RWPE2 (cell line): Measurements from ENCODE around the gene PRRX2.
A peak's percentile ranks its signal among the peaks of the same experiment; 100 is the strongest.

ENCODE experiments used
- ATAC-seq: fragments of 200-7000 bp; cut with Tn5 transposase; 3 replicates; pipeline ENCODE4 v1.9.1; 2021; ENCODE audit warnings: low read depth
- DNase-seq: peaks from one replicate; pipeline ENCODE4 v3.0.0-alpha.2; 2020; ENCODE audit warnings: low spot score
- H3K27ac ChIP-seq: fragments of 450-650 bp; 2 replicates; pipeline ENCODE4 v1.5.1; 2017; ENCODE audit warnings: mild to moderate bottlenecking; ENCODE audit not compliant: poor library complexity, severe bottlenecking
- H3K27me3 ChIP-seq: fragments of 250-450 bp; sonication (Bioruptor Pico); 2 replicates; pipeline ENCODE4 v1.5.1; 2021; ENCODE audit warnings: mild to moderate bottlenecking, moderate library complexity; ENCODE audit not compliant: insufficient read depth, poor library complexity, severe bottlenecking
- H3K36me3 ChIP-seq: fragments of 250-450 bp; sonication (Bioruptor Pico); 2 replicates; pipeline ENCODE4 v1.5.1; 2020; ENCODE audit warnings: low read depth, mild to moderate bottlenecking, moderate library complexity
- H3K4me1 ChIP-seq: fragments of 250-450 bp; sonication (Bioruptor Pico); 2 replicates; pipeline ENCODE4 v1.5.1; 2021; ENCODE audit warnings: mild to moderate bottlenecking, moderate library complexity; ENCODE audit not compliant: insufficient read depth, poor library complexity, severe bottlenecking
- H3K4me3 ChIP-seq: fragments of 250-450 bp; sonication (Bioruptor Pico); 2 replicates; pipeline ENCODE4 v1.5.1; 2021; ENCODE audit warnings: mild to moderate bottlenecking, moderate library complexity; ENCODE audit not compliant: severe bottlenecking
- H3K9me3 ChIP-seq: fragments of 250-450 bp; sonication (Bioruptor Pico); 2 replicates; pipeline ENCODE4 v1.5.1; 2021; ENCODE audit warnings: mild to moderate bottlenecking, moderate library complexity; ENCODE audit not compliant: severe bottlenecking
- TF ChIP-seq, protein P1 (sequence below): fragments of 450-650 bp; IDR thresholded peaks from one replicate; pipeline ENCODE4 v1.5.1; 2017; ENCODE audit warnings: mild to moderate bottlenecking, moderate library complexity; ENCODE audit not compliant: poor library complexity, severe bottlenecking

The PRRX2 gene

DNA sequence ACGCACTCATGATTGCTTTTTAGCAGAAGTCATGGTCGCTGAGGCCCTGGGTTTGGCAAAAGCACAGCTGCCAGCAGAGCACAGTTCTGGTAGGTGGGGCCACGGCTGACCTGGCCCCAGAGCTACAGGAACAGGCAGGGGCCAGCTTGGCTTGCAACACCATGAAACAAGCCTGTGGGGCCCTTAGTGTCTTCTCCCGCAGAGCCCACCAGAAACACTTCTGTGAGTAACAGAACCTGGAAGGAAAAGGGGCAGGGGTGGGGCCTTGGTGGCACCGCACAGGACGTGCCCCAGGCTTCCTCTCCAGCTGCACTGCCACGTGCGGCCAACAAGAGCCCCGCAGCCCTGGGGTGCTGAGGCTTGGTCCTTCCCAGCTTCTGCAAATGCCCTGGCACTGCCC is 28.3 kb upstream of the PRRX2 start:
- H3K27ac ChIP-seq = no peak overlapping the region
- H3K27me3 ChIP-seq = no peaks in the 10 kb centered on the region
- H3K4me3 ChIP-seq = no peak overlapping the region
- no peaks in the 10 kb centered on the region for H3K9me3 ChIP-seq
- peaks cover 7% of the 10 kb centered on the region for H3K4me1 ChIP-seq
- ATAC-seq (no peak), DNase-seq (no peak)
- H3K36me3 ChIP-seq = peaks cover 67% of the 10 kb centered on the region
- TF ChIP-seq, protein P1, sequence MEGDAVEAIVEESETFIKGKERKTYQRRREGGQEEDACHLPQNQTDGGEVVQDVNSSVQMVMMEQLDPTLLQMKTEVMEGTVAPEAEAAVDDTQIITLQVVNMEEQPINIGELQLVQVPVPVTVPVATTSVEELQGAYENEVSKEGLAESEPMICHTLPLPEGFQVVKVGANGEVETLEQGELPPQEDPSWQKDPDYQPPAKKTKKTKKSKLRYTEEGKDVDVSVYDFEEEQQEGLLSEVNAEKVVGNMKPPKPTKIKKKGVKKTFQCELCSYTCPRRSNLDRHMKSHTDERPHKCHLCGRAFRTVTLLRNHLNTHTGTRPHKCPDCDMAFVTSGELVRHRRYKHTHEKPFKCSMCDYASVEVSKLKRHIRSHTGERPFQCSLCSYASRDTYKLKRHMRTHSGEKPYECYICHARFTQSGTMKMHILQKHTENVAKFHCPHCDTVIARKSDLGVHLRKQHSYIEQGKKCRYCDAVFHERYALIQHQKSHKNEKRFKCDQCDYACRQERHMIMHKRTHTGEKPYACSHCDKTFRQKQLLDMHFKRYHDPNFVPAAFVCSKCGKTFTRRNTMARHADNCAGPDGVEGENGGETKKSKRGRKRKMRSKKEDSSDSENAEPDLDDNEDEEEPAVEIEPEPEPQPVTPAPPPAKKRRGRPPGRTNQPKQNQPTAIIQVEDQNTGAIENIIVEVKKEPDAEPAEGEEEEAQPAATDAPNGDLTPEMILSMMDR = no peak

DNA sequence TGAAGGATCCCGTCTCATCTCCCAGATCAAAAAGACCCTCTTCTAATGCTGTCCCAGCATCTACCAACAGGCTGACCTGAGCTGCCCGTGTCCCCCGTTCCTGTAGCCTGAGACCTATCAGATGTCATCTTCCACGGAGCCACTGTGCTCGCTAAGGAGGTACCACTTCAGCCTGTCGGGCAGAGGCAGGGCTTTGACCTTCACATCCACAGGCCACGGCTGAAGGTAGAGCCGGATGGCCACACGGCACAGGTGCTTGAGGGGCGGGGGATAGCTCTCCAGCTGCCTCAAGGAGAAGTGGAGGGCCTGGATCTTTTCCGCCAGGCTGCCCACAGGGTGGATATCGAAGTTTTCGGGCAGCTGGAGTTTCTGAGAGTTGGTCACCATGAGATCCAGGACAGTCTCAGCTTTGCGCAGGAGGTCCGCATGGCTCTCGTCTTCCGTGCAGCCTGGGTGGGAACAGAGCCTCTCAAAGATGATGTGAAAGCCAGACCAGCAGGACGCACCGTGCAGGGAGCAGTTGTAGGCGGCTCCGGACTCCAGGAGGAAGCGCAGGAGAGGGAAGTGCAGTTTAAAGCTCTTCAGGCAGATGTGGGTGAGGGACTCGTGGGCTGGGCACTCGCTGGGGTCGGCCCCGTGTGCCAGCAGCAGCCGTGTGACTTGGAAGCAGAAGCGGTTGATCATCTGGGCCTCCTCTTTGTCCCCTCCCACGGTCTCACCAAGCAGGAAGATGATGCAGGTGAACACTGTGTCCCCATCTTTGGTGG is 27.6 kb upstream of the PRRX2 start:
- peaks cover 59% of the 10 kb centered on the region for H3K36me3 ChIP-seq
- DNase-seq (no peak), ATAC-seq (no peak)

DNA sequence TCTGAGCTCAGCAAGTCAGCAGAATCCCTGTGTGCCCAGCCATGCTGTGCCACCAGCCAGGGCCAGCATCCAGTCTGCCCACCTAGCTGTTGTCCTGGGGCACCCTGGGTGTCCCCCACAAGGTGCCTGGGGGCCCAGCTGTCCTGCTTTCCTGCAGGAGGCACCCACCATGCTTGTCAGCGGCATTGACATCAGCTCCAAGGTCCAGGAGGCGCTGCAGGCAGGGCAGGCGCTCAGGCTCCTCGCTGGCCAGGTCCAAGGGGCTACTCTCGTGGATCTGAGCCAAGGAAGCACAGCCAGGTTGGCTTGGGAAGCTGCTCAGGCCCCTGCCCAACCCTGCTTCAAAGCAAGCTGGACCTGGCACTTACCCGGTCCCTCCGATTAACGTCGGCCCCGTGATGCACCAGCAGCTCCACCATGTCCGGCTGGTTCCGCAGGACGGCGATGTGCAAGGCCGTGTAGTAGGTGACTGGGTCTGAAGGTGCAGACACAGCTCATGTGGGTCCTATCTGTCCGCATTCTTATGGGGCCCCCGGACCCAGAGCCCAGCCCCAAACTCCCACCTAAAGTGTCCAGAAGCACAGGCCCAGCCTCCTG is 26.3 kb upstream of the PRRX2 start:
- ATAC-seq (no peak), DNase-seq (no peak)
- peaks cover 7% of the 10 kb centered on the region for H3K4me1 ChIP-seq
- no peaks in the 10 kb centered on the region for H3K27me3 ChIP-seq
- no peak overlapping the region for H3K4me3 ChIP-seq
- TF ChIP-seq, protein P1 = no peak
- no peaks in the 10 kb centered on the region for H3K9me3 ChIP-seq
- H3K36me3 ChIP-seq = peaks cover 49% of the 10 kb centered on the region
- no peak overlapping the region for H3K27ac ChIP-seq

More for the DNA sequence above, 27.6 kb upstream of the PRRX2 start:
- H3K27me3 ChIP-seq = no peaks in the 10 kb centered on the region
- H3K27ac ChIP-seq = no peak overlapping the region
- TF ChIP-seq, protein P1 = no peak
- no peaks in the 10 kb centered on the region for H3K9me3 ChIP-seq
- no peak overlapping the region for H3K4me3 ChIP-seq
- peaks cover 7% of the 10 kb centered on the region for H3K4me1 ChIP-seq

DNA sequence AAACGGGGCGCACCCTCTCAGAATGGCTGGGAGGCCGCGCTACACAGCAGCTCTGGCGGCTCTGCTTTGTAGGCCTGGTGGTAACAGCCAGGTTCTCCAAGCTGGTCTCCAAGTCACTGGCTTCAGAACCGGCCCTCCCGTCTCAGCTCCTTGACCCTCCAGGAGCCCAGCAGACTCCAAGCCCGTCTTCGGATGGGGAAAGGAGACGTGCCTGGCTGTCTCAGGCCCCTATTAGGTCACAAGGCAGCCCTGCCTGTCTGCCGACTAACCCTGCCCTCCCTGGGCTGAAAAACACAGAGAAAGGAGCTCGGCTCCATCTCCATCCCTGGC is 25.7 kb upstream of the PRRX2 start:
- ATAC-seq (no peak), DNase-seq (no peak)
- H3K27ac ChIP-seq = peak overlapping the region; percentile 33
- H3K36me3 ChIP-seq = peaks cover 45% of the 10 kb centered on the region
- H3K4me1 ChIP-seq = peaks cover 7% of the 10 kb centered on the region
- no peaks in the 10 kb centered on the region for H3K9me3 ChIP-seq
- TF ChIP-seq, protein P1 = no peak
- no peak overlapping the region for H3K4me3 ChIP-seq
- H3K27me3 ChIP-seq = no peaks in the 10 kb centered on the region
